Right lobe of liver (tissue), 4 donors: ENCODE measurements around the gene BEGAIN.

Experiments
- CTCF ChIP-seq, 4 donors: fragments of 200-600 bp in 3 of 4; fragments of 450-650 bp in 1 of 4; IDR thresholded peaks; one replicate each; pipeline versions ENCODE4 v1.5.1 to v1.8.0; 2016 to 2022; ENCODE audit warnings: antibody characterized with exemption in 4 of 4, mild to moderate bottlenecking in 2 of 4
- POLR2A ChIP-seq: fragments of 450-650 bp; IDR thresholded peaks from one replicate; pipeline ENCODE4 v1.6.1; 2017; ENCODE audit warnings: antibody characterized with exemption, mild to moderate bottlenecking
- donor health status: DM: no; HTN: no; CAD: no.
- donor health status: DM: no; HTN: no; CAD: no.
- donor health status: DM: no; HTN: yes; CAD: no.

GRCh38 chr14:100534528-100535286 is 52.5 kb downstream of the BEGAIN start:
- TF ChIP-seq CTCF (IDR thresholded peaks at IDR 0.05) (no peak), POLR2A (no peak)
